Measurements from ENCODE around the gene ZFAND3.

- TF ChIP-seq FOS (IDR thresholded peaks at IDR 0.05; ENCODE audit: borderline replicate concordance, insufficient read depth, low read length) (no peak), POLR2AphosphoS5 (IDR thresholded peaks at IDR 0.05; ENCODE audit: insufficient read depth, low read depth, low read length) (no peak), POLR2A (IDR thresholded peaks at IDR 0.05; ENCODE audit: low read depth, low read length) (no peak), GATA2 (IDR thresholded peaks at IDR 0.05; ENCODE audit: insufficient read depth, insufficient read length, low read depth, low read length) (no peak)
- TF ChIP-seq, protein P1, sequence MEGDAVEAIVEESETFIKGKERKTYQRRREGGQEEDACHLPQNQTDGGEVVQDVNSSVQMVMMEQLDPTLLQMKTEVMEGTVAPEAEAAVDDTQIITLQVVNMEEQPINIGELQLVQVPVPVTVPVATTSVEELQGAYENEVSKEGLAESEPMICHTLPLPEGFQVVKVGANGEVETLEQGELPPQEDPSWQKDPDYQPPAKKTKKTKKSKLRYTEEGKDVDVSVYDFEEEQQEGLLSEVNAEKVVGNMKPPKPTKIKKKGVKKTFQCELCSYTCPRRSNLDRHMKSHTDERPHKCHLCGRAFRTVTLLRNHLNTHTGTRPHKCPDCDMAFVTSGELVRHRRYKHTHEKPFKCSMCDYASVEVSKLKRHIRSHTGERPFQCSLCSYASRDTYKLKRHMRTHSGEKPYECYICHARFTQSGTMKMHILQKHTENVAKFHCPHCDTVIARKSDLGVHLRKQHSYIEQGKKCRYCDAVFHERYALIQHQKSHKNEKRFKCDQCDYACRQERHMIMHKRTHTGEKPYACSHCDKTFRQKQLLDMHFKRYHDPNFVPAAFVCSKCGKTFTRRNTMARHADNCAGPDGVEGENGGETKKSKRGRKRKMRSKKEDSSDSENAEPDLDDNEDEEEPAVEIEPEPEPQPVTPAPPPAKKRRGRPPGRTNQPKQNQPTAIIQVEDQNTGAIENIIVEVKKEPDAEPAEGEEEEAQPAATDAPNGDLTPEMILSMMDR (IDR thresholded peaks at IDR 0.05; ENCODE audit: extremely low read depth in 1 of 2, insufficient read depth in 1 of 2, low read depth in 1 of 2, low read length in 2 of 2), result no peak
These were observed 31.3 kb upstream of the ZFAND3 start for GRCh38 chr6:37788259-37788658.
